Uterus (tissue), 2 donors: ENCODE results near the gene FASN.

Experiments
- CTCF ChIP-seq, 4 experiments: fragments of 200-600 bp in 2 of 4; fragments of 450-650 bp in 2 of 4; sonication (generic) in 2 of 4; IDR thresholded peaks; one replicate each; pipeline ENCODE4 v1.5.1; 2016 to 2019; ENCODE audit warnings: antibody characterized with exemption in 4 of 4, mild to moderate bottlenecking in 2 of 4, moderate library complexity in 1 of 4
- POLR2A ChIP-seq, 2 donors: fragments of 450-650 bp; IDR thresholded peaks; one replicate each; pipeline ENCODE4 v1.6.1; 2016; ENCODE audit warnings: antibody characterized with exemption in 2 of 2, mild to moderate bottlenecking in 1 of 2, moderate library complexity in 1 of 2

DNA sequence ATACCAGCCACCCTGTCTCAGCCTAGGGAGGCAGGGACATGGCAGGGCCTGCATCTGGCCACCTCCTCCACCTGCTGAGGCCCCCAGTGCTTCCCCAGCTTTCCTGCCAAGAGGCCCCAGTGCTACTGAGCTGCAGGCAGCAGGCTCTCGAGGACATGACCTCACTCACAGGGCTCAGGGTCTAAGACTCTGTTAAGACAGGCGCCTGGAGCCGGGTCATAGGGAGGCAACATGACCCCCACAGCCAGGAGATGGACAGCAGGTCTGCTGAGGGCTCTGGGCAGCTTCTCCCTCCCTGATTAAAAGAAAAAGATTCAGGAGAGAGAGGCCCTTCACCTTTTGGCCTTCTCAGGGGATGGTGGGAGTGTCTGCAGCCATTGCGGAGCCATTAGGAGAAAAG, 23.2 kb upstream of the FASN start:
- TF ChIP-seq CTCF (IDR thresholded peaks at IDR 0.05) (no peak), POLR2A (IDR thresholded peaks at IDR 0.05) (no peak)
